Hindlimb muscle (tissue), 1 donor: Measurements from ENCODE around the gene MCOLN2. TPM values are rescaled to one million over a fixed set of nuclear protein-coding genes. Genes with fewer than 3 reads are reported as not detected.

Source experiments
- DNase-seq: peaks from one replicate; pipeline ENCODE4 v3.0.0-alpha.2; 2013
- polyA plus RNA-seq: library from polyadenylated mRNA; unstranded; fragments of 120-200 nt; gene quantifications from one replicate; pipeline ENCODE4 v1.2.1, GENCODE V29; 2013; ENCODE audit not compliant: insufficient read length

MCOLN2 gene
- polyA plus RNA-seq, 1 donor: 0.08 TPM

DNA sequence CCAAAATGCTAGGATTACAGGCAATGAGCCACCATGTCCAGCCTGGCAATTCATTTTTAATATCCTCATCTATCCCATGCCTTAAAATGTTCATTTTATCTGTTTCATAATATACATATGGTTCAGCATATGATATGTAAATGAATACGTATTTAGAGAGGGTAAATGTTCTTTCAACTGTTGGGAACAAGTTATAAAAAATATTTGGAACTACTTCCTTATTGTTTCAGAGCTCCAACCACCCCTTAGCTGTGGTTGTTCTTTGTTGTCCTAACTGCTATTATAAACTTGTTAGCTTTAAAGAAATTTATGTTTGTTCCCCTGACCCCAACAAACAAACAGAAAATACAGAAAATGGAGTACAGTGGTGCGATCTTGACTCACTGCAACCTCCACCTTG is 14.5 kb downstream of the MCOLN2 start:
- no peak for DNase-seq

DNA sequence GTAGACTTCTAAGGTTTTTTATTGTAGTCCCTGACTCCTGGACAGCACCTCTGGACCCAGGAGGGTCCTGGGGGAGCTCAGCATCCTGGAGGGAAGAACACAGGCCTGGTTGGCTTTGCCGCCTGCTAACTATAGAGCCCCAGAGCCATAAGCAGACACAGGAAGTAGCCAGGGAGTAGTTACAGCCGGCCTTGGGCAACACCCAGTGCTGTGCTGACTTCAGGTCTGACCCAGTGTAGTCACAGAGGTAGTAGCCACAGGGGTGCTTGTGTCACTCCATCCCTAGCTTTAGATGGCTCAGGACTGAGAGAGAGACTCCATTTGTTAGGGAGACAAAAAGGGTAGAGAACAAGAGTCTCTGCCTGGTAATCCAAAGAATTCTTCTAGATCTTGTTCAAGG is 21.9 kb downstream of the MCOLN2 start:
- no peak for DNase-seq

DNA sequence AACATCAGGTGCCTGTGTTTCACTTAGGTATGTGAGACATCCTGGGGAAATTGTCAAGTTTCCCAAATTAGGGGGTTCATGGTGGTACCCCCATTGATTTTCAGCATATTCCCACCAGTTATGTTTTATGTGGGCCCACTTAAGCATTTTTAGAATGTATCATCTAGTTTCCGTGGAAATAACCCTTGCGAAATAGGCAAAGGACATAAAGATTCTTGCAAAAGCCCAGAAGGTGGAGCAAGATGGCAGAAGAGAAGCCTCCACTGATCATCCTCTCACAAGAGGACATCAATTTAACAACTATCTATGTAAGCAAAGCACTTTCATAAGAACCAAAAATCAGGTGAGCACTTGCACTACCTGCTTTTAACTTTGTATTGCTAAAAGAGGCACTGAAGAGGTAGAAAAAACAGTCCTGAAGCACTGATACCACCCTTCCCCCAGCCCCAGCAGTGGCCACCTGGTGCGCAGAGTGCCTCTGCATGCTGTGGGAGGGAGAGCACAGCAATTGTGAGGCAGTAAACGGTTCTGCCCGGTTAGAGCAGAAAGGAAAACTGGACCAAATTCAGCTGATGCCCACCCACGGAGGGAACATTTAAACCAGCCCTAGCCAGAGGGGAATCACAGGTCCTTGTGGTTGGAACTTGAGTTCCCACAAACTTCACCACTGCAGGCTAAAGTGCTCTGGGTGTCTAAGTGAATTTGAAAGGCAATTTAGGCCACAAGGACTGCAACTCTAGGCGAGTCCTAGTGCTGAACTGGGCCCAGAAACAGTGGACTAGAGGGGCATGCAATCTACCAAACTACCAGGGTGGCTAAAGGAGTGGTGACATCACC is 23.2 kb downstream of the MCOLN2 start:
- no peak for DNase-seq

DNA sequence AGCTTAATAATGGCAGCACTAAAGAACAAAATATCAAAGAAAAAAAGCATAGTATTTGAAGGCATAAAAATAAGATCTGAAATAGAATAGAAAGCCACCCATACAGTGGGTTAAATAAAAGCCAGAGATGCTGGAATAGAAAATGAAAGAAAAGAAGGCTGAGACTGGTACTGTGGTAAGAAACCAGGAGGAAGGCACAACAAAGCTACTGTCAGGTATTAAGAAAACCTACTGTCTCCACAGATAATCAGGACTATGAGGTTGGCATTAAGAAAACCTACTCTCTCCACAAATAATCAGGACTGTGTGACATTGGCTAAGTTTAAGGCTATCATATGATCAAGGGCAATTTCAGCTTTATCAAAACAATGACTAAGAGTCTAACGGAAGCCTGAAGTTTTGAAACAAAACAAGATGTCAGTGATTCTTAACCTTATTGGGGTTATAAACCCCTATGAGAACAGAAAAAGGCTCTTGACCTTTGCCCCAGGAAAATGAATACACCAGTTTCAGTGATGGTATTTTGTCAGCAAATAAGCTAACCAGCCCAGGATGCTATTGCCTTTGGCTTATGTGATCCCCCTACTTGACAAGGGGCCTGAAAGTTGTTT is 24.4 kb downstream of the MCOLN2 start:
- DNase-seq: no peak

DNA sequence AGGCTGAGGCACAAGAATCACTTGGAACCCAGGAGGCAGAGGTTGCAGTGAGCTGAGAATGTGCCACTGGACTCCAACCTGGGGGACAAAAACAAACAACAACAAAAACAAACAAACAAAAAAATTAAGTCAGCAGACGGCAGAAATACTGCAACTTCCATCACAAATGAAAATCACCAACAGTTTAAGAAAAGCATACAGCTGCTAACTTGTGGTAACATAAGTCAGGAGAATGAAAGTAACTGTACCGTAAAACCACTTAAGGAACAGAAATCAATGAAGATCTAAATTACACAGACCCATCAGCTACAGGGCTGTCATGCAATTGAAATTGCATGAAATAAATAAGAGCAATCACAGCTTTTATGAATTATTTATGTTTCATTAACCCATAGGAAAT is 25.0 kb downstream of the MCOLN2 start:
- no peak for DNase-seq

DNA sequence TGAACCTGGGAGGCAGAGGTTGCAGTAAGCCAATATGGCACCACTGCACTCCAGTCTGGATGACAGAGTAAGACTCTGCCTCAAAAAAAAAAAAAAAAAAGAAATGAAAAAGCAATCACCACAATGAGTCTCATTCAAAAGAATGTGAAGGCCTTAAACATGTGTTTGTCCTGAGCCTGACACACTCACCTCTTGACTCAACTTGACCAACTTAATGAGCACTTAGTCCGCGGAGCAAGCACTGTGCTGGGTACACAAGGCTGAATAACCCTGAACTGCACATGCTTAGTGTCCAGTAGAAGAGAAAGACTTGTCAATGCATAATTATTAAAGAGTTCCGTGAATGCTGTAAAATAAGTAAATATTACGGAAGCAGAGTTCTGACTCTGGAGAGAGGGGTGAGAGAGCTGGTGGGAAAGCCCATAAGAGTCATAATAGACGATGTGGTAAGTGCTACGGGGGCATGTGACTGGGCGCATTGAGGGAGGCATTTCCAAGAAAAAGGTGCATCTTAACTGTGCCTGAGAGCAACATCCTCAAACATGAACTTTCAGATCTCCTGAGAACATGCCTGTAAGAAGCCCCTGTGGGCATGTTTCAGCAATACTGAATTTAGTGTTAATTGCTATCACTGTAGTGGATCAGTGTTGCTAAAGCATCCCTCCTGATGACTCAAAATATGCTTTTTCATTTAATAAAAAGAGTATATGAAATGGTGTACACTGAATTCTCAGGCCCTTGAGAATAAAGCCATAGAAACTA is 27.2 kb downstream of the MCOLN2 start:
- DNase-seq: no peak

DNA sequence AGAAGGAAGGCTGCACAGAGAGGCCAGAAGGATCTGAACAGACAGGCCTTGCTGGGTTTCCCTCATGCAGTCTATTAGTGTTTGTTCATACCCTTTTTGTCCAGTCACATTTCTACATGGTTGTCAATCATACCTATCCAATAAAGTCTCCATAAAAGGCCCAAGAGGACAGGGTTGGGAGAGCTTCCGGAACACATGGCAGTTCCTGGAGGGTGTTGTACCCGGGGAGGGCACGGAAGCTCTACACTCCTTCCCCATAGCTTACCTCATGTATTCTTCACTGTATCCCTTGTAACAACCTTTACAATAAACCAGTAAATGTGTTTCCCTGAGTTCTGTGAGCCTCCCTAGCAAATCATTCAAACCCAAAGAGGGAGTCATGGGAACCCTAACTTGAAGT is 28.0 kb downstream of the MCOLN2 start:
- DNase-seq: no peak

DNA sequence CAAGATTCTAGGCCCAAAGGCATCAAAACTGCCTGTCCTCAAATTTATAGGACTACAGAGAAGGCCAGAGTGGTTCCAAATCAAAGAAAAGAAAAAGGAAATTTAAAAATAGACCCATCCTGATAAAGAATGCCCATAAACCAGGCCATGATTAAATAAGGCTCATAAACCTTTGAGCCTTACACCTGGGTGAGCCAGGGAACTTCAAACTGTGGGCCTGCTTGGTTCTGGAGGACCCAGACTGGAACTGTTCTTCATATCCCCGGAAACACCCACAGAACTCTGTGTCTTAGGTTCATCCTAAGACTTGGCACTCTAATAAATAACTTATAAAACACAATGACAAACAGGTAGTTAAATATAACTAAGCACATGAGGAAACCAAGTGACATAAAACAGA is 28.8 kb downstream of the MCOLN2 start:
- DNase-seq: no peak

DNA sequence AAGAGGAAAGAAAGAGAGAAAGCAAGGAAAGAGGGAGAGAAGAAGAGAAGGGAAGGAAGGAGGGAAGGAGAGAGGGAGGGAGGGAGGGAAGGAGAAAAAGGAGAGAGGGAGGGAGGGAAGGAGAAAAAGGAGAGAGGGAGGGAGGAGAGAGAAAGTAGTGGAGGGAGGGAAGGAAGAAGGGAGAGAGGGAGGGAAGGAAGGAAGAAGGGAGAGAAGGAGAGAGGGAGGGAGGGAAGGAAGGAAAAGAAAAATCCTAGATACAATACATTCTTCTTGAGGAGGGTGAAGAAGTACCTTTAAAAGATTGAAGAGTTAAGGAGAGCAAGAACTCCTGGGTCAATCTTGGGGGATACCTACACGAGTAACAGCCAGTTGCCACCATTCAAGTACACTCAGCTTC is 29.2 kb downstream of the MCOLN2 start:
- DNase-seq: no peak

DNA sequence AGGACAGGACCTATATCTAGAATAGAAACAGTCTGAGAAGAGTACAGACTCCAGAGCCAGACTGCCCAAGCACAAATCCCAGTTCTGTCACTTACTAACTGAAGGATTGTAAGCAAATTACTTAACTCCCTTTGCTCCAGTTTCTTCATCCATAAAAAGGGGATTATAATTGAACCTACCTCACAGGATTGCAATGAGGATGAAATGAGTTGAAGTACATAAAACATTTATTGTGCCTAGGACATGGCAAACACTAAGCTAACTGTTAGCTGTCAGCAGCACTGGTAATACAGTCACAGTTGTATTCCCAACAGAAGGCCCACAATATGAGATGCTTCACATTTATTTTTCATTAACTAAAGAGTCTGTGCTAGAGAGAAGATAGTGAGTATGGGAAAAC is 33.9 kb downstream of the MCOLN2 start:
- DNase-seq: no peak

DNA sequence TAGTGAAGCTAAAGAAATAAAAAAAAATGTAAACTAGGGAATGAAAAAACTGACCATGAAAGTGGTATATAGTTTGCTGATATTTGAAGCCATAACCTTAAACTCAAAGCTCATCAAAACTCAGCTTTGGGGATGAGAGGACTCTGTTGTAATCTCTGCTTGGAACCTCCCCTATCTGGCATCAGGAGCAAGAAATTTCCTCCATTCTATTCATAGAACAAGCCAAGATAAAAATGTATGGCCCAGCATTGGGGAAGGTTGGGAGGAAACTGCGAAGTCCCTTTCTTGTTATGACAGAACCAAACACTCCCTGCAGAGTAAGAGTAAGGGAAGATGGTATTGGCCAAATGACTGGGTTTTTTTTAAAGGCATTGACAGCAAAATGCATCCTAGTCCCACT is 35.6 kb downstream of the MCOLN2 start:
- DNase-seq: no peak

DNA sequence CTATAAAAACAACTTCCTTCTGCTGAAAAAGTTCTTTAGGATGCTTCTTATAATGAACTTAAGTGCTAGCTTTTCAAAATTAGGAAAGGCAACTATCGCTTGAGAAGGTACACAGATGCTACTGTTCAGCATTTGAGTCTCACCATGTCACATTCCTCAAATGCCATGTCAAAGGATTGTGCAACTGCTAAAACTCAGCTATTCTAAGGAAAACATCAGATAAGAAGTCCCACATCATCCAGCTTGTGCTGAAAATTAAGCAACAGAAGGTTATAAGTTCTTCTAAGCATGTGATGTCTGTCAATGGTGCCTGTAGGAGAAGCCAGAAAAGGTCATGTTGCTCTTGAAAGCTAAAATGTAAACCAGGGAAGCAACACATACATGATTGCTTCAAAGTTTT is 36.5 kb downstream of the MCOLN2 start:
- no peak for DNase-seq

DNA sequence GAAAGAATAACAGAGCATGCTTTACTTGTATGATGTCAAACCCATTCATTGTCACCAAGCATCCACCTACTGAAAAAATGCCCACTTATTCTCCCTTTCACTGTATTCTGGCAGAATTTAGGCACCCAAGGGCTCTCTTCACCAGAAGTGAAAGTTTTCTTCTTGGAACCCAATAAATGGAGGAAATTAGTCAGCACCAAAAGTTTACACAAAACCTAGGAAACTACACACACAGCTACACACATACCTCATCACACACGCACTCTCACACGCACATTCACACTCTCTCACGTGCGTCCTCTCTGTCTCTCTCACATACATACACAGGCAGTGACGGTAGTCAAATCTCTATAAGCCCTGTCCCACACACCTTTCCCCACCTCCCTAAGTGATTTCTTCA is 37.6 kb downstream of the MCOLN2 start:
- DNase-seq: no peak

DNA sequence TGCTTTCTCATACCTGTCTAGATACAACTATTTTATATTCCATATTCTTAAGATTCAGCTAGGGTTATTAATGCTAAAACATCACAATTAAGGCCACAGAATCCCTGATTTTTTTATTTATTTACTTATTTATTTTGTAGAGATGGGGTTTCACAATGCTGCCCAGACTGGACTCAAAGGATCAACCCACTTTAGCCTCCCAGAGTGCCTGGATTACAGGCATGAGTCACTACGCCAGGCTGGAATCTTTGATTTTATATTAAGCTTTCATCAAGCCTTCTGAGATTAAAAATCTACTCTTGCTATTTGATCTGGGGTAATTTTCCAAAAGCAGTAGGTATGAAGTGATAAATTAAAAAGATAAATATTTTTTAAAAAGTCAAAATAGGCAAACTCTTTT is 38.9 kb downstream of the MCOLN2 start:
- DNase-seq: no peak

DNA sequence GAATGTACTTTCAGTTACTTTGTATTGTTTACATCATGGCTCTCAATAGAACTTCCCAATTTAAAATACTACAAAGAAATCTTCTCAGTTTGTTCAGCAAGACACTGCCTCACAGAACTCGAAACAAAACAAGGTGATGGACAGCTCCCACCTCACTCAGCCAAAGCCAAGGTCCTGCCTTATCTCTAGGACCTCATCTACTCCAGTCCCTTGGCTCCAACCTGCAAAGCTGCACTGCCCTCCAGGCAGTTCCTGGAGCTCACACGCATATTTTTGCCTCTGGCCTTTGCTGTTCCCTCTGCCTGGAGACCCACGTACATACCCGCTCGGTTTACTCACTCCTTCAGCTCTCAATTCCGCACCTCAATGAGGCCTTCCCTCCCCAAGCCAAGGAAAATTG is 40.3 kb downstream of the MCOLN2 start:
- no peak for DNase-seq

DNA sequence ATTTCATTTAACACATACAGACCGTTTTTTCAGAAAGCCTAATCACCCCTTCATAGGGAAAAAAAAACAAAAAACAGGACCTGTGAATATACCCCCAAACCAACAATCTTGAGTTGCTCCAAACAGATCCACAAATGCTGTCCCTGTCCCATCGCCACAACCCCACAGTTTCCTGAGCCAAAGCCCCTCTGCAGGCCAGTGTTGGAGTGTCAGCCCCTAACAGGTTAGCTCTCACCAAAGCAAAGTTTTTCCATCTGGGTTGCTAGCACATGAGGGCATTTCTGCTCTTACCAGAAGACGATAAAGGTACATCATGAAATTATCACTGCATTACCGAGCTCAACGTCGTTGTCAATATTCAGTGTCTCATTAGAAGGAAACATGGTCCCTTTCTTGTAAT is 40.8 kb downstream of the MCOLN2 start:
- DNase-seq: no peak

DNA sequence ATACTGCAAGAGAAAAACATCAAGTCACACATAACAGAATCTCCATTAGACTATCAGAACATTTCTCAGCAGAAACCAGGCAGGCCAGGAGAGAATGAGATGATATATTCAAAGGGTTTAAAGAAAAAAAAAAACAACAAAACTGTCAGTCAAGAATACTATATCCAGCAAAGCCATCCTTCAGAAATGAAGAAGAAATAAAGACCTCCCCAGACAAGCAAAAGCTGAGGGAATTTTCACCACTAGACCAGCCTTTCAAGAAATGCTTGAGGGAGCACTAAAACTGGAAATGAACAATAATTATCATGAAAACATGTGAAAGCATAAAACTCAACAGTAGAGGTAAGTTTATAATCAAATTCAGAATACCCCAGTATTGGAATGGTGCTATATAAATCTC is 47.2 kb downstream of the MCOLN2 start:
- DNase-seq: no peak

DNA sequence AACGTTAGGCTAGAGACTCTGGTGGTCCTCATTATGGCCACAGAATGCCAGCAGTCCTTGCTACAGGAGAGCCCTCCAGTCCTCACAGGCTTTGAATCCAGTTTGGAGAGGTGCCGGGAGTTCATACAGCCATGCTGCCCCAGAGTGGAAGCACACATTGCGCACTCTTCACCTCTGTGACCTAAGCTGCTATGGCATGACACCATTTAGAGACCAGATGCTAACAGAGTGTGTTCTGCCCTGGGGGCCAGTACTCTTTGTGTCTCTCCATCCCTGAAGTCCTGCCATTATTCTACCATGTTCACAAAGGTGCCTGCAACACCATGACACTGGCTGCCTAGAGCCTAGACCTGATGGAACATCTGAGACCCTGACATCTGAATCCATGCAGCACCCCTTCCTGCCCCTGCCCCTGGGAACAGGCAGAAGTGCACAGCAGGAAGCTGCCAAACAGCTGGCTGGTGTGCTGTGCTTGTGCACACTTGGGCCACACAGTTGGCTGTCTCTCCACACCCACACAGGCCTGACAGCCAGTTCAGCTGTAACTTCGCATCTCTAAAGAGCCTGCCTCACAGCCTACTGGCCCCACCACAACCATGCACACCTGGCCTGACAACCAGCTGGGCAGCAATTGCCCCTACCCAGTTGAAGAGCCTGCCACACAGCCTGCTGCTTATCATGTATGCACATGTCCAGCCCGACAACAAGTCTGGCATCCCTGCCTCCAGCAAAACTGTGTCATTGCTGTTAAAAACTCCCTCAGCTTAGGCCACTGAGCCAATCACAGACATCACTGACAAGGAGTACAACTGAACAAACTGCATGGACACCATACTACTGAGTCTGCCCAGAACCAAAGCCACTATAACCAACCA is 49.1 kb downstream of the MCOLN2 start:
- no peak for DNase-seq

DNA sequence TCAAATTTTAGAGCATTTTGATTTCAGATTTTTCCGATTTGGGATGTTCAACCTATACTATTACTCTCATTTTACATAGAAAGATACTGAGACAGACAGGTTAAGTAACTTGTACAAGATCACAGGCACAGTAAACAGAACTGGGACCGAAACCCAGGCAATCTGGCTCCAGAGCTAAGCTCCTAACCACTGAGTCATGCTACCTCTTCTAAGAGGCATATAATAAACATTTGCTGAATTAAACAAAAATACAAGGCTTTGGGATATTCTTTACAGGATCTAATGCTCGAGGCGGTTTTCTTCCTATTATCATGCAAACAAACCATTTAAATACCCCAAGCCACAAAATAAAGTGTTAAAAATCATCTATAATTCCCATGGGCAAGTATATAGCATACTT is 50.3 kb downstream of the MCOLN2 start:
- DNase-seq: no peak

DNA sequence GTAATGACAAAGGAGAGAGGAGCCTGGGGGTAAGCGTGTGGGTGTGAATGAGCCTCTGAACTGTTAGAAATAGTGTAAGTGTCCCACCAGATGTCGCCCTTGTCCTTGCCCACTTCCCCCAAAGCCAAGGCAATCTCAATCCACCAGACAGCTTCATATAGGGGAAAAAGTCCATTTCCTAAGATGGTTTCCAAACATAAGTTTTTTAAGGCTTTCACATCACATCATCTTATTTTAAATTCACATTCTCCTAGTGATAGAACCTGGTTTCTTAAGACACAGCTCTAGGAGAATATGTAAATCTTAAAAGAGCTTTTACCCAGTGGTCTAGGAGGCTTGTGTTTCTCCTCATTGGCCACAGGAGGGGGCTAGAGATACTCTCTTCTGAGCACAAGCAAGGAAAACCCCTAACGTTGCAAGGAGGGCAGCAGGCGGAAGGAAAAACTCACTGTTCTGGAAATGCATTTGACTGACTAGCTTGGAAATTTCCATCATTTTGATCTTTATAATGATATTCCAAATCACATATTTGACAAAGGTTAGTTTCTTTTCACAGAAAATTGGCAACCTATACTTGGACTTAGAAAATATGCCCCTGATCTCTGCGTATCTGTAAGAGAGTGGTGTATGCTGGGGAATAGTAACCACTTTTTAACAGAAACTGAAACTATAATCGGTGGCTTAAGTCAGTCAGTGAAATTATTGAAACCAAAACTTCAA is 52.0 kb downstream of the MCOLN2 start:
- peak; percentile 92 for DNase-seq

DNA sequence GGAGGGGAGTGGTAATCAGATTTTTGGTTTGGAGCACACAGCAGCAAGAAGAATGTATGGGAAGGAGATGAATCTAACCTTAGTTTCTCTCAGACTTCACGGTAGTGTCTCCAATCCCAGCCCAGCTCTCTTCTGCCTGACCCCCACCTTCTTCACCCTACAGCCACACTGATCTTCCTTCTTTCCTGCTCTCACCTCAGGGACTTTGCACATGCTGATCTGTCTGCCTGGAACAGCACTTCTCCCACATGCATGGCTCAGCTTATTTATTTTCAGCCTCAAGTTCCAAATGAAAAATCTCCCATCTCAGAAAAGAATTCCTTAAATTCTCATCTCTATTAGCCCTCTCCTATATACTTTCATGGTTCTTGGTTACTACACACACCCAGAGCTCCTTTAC is 55.1 kb downstream of the MCOLN2 start:
- DNase-seq: no peak

DNA sequence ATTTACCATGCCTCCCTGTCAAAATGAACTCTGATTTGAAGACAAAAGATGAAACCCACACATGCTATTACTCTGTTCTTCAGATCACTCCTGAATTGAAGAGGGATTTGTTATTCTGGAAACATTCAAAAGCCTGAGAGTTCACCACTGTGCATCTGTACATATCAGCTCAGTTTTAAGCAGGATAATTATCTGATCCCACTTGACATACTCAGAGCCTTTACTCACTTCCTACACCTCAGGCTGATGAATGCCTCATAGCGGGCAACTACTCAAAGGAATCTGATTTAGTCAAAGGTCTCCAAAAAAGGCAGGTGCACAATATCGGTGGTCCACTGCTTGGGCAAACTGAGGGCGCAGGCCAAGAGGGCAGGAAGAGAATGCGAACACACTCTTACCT is 56.4 kb downstream of the MCOLN2 start:
- no peak for DNase-seq
